Right lobe of liver (tissue), 6 donors: ENCODE measurements around the gene ENOX2. TPM values are rescaled to one million over a fixed set of nuclear protein-coding genes. Genes with fewer than 3 reads are reported as not detected.

Source experiments
- ATAC-seq, 4 donors: fragments of 200-7000 bp; cut with Tn5 transposase; one replicate each; pipeline ENCODE4 v1.9.1; 2020; ENCODE audit warnings: mild to moderate bottlenecking in 4 of 4, moderate library complexity in 4 of 4
- DNase-seq, 3 donors: peaks; one replicate each; pipeline ENCODE4 v3.0.0-alpha.2; 2020
- H3K27ac ChIP-seq, 3 donors: fragments of 200-600 bp; one replicate each; pipeline ENCODE4 v1.8.0; 2022
- H3K27me3 ChIP-seq, 2 donors: fragments of 200-600 bp; one replicate each; pipeline ENCODE4 v1.8.0; 2022
- H3K36me3 ChIP-seq, 4 donors: fragments of 200-600 bp; sonication (generic) in 1 of 4; one replicate each; pipeline versions ENCODE4 v1.5.1 to v1.8.0; 2017 to 2022; ENCODE audit warnings: control low read depth in 1 of 4
- H3K4me1 ChIP-seq, 4 donors: fragments of 200-600 bp; sonication (generic) in 1 of 4; one replicate each; pipeline versions ENCODE4 v1.5.1 to v1.8.0; 2017 to 2022; ENCODE audit warnings: control low read depth in 1 of 4
- H3K4me3 ChIP-seq, 3 donors: fragments of 200-600 bp; one replicate each; pipeline ENCODE4 v1.8.0; 2022
- H3K9me3 ChIP-seq, 4 donors: fragments of 200-600 bp; sonication (generic) in 1 of 4; one replicate each; pipeline versions ENCODE4 v1.5.1 to v1.8.0; 2017 to 2022; ENCODE audit warnings: control low read depth in 1 of 4
- POLR2A ChIP-seq: fragments of 450-650 bp; IDR thresholded peaks from one replicate; pipeline ENCODE4 v1.6.1; 2017; ENCODE audit warnings: antibody characterized with exemption, mild to moderate bottlenecking
- WGBS: methylation state at CpG from one replicate; pipeline ENCODE4 v1.1.6; 2018; ENCODE audit warnings: low coverage, low lambda C conversion rate; ENCODE audit not compliant: insufficient coverage; ENCODE audit errors: missing lambda C conversion rate; 5-methylcytosine and 5-hydroxymethylcytosine counted together
- intact Hi-C, 2 donors: fragments of 100-400 bp; cut with DNase I; formaldehyde crosslinking; loops; one replicate each; pipeline versions ENCODE4 v1.11.2 to v1.14.1; 2022
- total RNA-seq, 6 experiments: library from RNA; depleted of rRNA in 2 of 6; stranded (reverse); fragments of >200 nt in 2 of 6; fragmentation: NEBNext Ultra II Directional in 3 of 6; extraction: Animal tissue kit (Norgen Biotek cat#: 25700) in 3 of 6; gene quantifications; one replicate each; pipeline versions ENCODE4 v1.1.0 to v1.2.4, GENCODE V29; 2016 to 2023
- TF ChIP-seq, protein P1 (sequence below), 4 donors: fragments of 200-600 bp in 3 of 4; fragments of 450-650 bp in 1 of 4; IDR thresholded peaks; one replicate each; pipeline versions ENCODE4 v1.5.1 to v1.8.0; 2016 to 2022; ENCODE audit warnings: antibody characterized with exemption in 4 of 4, mild to moderate bottlenecking in 2 of 4
- donor health status: DM: no; HTN: yes; CAD: no.
- donor health status: DM: no; HTN: no; CAD: no.
- donor health status: DM: no; HTN: no; CAD: no.
- donor health status: DM: no; HTN: yes; CAD: no.
- donor health status: DM: no; HTN: yes; CAD: no.

ENOX2 gene
- total RNA-seq, 6 experiments from 2014 or later = 6.9 to 14.7 (median 10.8) TPM

DNA sequence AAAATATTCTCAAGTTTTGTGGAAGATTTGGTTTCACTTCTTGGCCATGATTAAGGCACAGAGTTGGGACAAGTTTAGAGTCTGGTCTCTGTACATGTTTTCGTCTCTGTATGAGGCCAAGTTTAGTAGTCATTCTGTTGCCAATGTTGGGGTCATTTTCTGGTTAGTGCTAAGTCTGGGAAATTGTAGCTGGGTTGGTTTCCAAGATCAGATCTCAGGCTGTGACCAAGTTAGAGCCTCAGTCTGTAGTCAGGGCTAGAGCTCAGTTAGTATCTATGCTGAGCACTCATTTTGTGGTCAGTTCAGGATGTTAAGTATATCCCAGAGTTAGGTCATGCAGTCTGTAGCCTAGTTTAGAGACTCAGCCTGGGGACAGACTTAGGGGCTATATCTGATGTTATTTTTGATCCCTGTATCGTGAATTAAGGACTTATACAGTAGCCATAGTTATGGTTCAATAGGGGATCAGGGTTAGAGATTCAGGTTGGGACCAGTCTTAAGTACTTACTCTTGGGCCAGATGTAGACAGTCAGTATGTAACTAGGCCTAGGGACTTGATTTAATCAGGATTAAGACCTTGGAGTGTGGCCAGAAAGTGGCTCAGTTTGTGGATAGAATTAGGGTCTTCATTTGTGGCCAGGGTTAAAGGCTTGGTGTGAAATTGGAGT, 6.6 kb upstream of the ENOX2 start:
- H3K27me3 ChIP-seq = no peaks in the 10 kb centered on the region
- no peak for DNase-seq
- no peak for TF ChIP-seq POLR2A
- TF ChIP-seq, protein P1, sequence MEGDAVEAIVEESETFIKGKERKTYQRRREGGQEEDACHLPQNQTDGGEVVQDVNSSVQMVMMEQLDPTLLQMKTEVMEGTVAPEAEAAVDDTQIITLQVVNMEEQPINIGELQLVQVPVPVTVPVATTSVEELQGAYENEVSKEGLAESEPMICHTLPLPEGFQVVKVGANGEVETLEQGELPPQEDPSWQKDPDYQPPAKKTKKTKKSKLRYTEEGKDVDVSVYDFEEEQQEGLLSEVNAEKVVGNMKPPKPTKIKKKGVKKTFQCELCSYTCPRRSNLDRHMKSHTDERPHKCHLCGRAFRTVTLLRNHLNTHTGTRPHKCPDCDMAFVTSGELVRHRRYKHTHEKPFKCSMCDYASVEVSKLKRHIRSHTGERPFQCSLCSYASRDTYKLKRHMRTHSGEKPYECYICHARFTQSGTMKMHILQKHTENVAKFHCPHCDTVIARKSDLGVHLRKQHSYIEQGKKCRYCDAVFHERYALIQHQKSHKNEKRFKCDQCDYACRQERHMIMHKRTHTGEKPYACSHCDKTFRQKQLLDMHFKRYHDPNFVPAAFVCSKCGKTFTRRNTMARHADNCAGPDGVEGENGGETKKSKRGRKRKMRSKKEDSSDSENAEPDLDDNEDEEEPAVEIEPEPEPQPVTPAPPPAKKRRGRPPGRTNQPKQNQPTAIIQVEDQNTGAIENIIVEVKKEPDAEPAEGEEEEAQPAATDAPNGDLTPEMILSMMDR (IDR thresholded peaks at IDR 0.05) = no peak
- intact Hi-C loops = loop anchor here (10.0 kb wide), 3 partner anchors 365 to 515 kb away; no protein-coding TSS in a partner anchor
- no peaks in the 10 kb centered on the region for H3K9me3 ChIP-seq
- no peak overlapping the region for H3K4me3 ChIP-seq
- no peak for ATAC-seq
- H3K4me1 ChIP-seq = no peaks in the 10 kb centered on the region
- no peaks in the 10 kb centered on the region for H3K36me3 ChIP-seq
- 75% methylated on average over 1 of the region's 2 CpGs for WGBS
- H3K27ac ChIP-seq = no peak overlapping the region

DNA sequence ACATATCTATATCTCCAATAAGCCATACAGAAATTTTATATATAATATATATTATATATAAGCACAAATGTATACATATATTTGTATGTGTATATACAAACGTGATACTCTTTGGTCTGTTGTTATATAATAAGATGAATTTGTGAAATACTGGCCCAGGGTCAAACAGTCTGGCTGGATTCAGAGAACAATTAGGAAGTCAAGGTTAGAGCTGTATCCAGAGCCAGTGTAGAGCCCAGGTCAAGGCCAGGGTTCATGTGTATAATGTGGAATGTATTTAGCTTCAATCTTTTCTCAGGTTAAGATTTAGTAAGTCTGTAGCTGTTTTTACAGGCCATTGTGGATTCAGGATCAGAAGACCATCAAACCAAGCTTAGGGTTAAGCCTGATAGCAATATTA, 3.8 kb upstream of the ENOX2 start:
- ATAC-seq (no peak), DNase-seq (no peak)
- intact Hi-C loops = no loop called here
- Histone ChIP-seq H3K27me3 (no peaks in the 10 kb centered on the region), H3K9me3 (no peaks in the 10 kb centered on the region), H3K4me1 (no peaks in the 10 kb centered on the region), H3K36me3 (no peaks in the 10 kb centered on the region), H3K27ac (no peak overlapping the region), H3K4me3 (no peak overlapping the region)
- 15% methylated on average over 1 of the region's 1 CpG for WGBS
- TF ChIP-seq, protein P1 (IDR thresholded peaks at IDR 0.05) = no peak
- no peak for TF ChIP-seq POLR2A

DNA sequence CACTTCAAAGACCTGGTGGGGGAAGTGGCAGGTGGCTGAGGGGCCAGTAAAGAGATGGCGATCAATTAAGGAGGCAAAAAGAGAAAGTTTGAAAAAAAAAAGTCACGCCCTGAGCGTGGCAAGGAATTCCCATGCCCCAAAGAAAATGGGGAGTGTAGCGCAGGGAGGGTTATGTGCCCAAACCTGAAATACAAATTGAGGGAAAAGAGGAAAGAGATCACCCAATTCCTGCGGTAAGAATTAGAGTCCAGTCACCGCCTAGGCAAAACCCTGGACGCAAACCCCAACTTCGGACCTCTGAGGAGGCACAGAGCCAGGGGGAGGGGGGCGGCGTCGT, 595 bp downstream of the ENOX2 start:
- ATAC-seq = no peak
- peak overlapping the region in 1 of 3 donors; percentile 34 for H3K27ac ChIP-seq
- peak overlapping the region; percentile 49 to 68 (median 59) for H3K4me3 ChIP-seq
- no peaks in the 10 kb centered on the region for H3K4me1 ChIP-seq
- WGBS = 12% methylated on average over 8 of the region's 11 CpGs
- no peak for TF ChIP-seq POLR2A
- TF ChIP-seq, protein P1 (IDR thresholded peaks at IDR 0.05) = no peak
- no peak for DNase-seq
- intact Hi-C loops = no loop called here
- H3K27me3 ChIP-seq = no peaks in the 10 kb centered on the region
- H3K36me3 ChIP-seq = no peaks in the 10 kb centered on the region
- H3K9me3 ChIP-seq = no peaks in the 10 kb centered on the region

DNA sequence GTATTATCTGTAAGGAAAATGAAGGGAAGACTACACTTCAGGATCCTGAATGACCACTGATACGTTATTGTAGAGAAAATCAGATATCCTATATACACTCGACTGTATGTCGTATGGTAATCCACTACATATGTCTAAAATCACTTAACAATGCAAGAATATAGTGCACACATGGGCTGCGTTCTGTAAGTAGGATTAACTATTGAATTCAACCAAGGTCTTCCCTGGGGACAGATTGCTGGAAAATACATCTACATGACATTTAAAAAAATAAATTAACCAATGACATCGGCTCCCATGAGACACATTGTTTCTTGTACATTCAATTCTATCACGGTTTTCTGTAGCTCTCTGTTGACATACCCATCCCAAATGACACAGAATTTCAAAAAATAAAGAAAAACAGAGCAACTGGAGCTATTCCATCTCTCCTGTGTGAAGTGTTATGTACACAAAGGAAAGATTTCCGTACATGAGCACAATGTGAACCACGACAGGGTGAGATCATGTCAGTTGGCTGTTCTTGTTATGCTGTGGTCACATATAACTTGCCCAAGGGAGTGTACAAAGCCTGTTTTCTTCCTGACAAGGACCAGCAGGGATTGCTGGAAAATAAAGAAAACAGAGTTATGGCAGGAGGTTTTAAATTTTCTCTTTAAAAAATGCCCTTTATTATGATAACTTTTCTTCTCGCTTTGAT, 6.1 kb downstream of the ENOX2 start:
- Histone ChIP-seq H3K27ac (peak overlapping the region in 1 of 3 donors; percentile 18), H3K9me3 (no peaks in the 10 kb centered on the region), H3K4me3 (no peak overlapping the region), H3K4me1 (peaks cover 0 to 7% (median 0%) of the 10 kb centered on the region in 4 donors), H3K36me3 (no peaks in the 10 kb centered on the region), H3K27me3 (no peaks in the 10 kb centered on the region)
- intact Hi-C loops = no loop called here
- TF ChIP-seq, protein P1 (IDR thresholded peaks at IDR 0.05) = no peak
- ATAC-seq = peak in 3 of 4 donors; percentile 26 to 67 (median 30)
- DNase-seq = no peak
- 51% methylated on average over 9 of the region's 9 CpGs for WGBS
